ENCODE results near the gene SPDYC.

SPDYC gene

DNA sequence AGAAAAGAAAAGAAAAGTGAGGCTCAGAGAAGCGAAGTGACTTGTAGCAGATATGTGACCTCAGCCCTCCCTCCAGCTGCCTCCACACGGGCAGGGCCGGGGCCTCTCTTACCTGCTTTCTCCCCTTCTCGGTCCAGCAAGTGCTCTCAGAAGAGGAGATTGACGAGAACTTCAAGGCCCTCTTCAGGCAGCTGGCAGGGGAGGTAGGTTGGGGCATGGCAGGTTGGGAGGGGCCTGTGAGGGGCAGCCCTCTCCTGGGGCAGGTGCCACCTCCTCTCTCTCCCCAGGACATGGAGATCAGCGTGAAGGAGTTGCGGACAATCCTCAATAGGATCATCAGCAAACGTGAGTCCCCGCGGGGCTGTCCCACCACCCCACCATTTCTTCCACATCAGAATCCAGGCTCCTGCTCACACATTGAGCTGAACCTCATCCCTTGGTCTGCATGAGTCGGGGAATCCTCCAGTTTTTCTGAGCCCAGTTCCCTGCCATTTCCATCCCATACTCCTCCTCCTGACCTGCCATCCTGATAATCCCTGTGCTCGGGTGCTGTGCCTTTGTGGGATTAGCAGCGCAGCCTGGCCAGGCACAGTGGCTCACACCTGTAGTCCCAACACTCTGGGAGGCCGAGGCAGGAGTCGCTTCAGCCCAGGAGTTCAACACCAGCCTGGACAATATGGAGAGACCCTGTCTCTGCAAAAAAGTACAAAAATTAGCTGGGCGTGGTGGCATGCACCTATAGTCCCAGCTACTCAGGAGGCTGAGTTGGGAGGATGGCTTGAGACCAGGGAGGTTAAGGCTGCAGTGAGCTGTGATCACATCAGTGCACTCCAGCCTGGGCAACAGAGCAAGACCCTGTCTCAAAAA lies 38.1 kb downstream of the SPDYC start:
- no peak for DNase-seq

DNA sequence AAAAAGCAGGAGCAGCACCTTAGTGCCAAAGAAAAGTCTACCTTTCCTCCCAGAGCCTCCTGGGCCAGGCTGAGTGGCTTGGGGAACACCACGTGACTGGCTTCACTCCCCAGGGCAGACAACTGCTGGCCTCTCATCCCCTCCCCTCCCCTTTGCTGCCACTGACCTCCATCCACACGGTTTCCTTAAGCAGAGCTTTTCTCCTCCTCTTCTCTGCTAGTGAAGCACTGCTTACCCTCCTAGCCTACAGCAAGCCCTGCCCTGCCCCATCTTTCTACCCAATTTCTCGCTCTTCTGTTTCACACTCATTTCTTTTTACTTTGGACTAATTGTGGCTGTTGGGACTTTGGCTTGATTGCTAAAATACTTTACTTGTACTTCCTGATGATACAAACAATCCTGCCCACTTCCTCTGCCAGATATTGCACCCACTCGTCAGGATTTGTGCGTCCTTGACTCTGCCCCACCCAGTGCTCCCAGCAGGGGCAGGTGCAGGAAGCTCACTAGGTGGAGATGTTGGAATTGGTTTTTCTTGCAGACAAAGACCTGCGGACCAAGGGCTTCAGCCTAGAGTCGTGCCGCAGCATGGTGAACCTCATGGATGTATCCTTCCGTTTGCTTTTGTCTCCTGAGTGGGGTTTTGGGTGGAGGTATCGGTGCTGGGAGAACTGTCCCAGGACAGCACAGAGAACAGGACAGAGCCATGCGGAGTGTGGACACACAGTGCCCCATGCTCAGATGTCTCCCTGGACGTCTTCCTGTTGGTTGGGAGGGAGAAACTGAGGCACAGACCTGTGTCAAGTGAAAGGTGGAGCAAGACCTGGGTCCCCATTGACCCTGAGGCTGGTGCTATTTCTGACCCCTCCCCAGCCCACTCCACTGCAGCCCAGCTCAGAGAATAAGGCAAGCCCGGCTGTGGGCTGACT lies 39.0 kb downstream of the SPDYC start:
- no peak for DNase-seq

DNA sequence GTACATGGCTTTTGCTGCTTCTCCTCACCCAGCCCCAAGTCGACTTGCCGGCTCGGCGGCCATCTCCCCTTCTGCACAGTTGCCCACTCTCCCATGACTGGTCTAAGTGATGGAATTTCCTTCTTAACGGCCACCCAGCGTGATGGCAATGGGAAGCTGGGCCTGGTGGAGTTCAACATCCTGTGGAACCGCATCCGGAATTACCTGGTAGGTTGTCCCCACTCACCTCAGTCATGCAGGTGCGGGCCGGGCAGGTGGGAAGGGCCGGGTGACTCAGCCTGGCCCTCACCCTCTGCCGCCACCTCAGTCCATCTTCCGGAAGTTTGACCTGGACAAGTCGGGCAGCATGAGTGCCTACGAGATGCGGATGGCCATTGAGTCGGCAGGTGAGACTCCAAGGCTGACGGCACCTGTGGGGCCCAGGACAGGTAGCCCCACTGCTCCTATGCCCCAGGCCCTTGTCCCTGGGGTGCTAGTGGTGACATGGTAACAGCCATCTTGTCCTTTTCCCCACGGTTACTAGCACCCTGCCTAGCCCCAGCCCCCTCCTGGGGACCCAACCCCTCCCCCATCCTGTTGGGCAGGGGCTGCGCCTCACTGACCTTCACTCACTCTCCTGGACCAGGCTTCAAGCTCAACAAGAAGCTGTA lies 39.8 kb downstream of the SPDYC start:
- no peak for DNase-seq

DNA sequence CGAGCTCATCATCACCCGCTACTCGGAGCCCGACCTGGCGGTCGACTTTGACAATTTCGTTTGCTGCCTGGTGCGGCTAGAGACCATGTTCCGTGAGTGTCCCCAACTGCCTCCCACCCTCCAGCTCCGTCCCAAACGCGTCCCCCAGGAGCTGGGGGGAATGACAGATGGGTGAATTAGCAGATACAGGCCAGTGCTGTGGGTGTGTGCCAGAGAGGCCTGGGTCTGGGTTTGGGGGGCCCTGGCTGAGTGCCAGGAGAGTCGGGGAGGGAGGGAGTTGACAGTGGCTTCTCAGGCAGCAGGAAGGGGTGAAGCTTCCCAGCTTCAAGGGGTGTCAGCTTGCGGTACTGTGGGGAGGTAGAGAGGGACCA lies 40.3 kb downstream of the SPDYC start:
- no peak for DNase-seq

DNA sequence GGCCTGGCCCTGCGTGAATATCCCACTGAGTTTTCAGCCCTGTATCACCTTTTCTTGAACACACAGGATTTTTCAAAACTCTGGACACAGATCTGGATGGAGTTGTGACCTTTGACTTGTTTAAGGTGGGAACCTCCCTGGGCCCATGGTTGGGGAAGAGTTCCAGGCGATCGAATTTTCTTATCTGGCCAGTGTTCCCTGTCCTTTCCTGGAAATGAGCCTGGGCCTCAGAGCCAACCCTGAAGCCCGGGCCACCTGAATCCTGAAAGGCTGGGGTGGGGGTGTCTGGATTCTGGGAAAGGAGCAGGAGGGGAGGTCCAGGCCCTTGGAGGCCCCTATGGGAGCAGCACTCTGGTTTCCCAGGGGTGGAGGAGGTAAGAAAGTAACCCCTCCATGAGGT lies 40.7 kb downstream of the SPDYC start:
- DNase-seq = no peak

DNA sequence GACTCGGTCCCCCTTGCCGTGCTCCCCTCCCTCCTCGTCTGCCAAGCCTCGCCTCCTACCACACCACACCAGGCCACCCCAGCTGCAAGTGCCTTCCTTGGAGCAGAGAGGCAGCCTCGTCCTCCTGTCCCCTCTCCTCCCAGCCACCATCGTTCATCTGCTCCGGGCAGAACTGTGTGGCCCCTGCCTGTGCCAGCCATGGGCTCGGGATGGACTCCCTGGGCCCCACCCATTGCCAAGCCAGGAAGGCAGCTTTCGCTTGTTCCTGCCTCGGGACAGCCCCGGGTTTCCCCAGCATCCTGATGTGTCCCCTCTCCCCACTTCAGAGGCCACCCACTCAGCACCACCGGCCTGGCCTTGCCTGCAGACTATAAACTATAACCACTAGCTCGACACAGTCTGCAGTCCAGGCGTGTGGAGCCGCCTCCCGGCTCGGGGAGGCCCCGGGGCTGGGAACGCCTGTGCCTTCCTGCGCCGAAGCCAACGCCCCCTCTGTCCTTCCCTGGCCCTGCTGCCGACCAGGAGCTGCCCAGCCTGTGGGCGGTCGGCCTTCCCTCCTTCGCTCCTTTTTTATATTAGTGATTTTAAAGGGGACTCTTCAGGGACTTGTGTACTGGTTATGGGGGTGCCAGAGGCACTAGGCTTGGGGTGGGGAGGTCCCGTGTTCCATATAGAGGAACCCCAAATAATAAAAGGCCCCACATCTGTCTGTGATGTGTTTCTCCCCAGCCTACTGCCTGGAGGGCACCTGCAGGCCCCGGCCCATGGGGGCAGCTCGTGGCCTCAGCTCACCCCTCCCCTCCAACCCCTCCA lies 41.5 kb downstream of the SPDYC start:
- no peak for DNase-seq

DNA sequence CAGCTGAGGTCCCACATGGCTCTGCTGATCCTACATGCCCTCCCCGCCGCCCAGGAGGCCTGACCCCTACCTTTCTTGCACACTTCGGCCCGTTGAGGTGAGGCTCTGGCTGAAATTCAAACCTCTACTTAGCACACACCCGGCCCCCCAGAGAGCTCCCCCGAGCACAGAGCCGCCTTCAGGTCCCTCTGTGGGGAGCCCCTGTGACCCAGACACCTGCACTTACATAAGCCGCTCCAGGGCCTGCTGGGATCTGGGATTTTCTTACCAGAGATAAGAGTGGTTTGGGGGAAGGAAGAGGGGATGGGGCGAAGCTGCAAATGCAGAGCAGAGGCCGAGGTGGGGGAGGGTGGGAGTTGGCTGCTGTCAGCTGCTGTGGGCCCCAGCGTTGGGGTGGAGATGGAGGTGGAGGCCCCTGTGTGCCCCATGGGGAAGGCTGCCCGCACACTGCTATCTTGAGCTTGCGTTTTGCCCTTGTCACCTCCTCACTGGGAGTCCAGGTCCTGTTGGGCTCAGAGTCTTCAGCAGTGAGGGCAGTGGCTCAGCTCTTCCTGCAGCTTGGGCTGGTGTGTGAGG lies 42.3 kb downstream of the SPDYC start:
- DNase-seq = no peak

DNA sequence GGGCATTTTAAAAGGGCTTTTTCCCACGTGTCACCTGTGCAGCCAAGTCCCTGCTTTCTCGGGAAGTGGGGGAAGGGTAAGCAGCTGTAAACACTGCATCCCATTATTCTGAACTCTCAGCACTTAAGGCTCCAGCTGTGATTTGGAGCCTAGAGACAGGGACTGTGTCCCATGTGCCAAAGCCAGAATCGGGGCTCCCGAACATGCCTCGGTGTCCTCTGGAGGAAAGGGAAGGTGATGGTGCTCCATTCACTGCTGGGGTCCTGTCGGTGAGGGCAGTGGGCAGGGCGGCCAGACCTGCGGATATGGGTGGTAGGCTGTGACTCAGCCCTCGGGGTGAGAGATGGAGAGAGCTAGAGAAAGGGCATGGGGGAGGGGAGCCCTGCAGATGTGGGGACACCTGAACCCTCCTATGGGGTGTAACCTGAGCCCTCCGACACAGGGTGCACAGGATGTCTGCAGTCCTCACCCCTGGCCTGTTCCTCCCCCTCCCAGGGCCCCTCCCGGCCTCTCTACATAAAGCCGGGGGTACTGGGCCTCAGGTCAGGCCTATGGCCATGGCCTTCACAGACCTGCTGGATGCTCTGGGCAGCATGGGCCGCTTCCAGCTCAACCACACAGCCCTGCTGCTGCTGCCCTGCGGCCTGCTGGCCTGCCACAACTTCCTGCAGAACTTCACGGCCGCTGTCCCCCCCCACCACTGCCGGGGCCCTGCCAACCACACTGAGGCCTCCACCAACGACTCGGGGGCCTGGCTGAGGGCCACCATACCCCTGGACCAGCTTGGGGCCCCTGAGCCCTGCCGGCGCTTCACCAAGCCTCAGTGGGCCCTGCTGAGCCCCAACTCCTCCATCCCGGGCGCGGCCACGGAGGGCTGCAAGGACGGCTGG lies 43.5 kb downstream of the SPDYC start:
- DNase-seq = peak in 1 of 6 experiments; percentile 23

DNA sequence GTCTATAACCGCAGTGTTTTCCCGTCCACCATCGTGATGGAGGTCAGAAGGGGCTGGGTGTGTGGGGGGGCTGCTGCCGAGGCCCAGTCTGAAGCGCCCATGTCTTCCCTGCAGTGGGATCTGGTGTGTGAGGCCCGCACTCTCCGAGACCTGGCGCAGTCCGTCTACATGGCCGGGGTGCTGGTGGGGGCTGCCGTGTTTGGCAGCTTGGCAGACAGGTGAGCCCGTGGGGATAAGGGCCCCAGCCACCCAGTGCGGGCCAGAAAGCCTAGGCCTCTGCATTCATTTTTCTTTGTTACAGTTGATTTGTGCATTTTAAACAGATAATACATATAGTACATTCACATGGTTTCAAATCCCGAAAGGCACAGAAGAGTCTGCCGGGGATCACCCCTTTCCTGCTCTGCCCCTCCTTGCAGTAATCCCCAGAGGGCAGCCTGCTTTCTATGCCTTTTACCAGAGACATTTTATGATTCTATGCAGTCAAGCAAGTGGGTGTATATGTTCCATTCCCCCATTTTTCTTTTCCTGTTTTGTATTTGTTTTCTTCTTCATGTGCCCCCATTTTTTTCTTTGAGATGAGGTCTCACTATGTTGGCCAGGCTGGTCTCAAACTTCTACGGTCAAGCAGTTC lies 44.3 kb downstream of the SPDYC start:
- DNase-seq = no peak

DNA sequence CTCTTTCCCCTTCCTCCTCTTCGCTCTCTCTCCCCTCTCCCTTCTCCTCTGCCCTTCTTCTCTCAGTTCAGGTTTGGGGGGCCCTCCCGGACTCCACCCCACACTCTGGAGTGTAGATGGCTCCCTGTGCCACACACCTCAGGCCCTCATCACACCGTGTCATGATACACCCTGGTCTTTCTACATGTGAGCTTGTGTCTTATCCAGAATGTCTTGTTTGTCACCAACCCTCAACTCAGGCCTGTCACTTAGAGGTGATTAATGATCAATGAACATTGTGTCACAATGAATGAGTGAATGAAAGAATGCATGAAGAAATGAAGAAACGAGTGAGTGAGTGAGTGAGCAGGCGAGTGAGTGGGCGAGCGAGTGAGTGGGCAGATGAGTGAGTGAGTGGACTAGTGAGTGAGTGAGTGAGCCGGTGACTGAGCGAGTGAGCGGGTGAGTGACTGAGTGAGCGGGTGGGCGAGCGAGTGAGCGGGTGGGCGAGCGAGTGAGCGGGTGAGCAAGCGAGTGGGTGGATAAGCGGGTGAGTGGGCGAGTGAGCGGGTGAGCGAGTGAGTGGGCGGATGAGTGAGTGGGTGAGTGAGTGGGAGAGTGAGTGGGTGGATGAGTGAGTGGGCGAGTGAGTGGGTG lies 45.5 kb downstream of the SPDYC start:
- no peak for DNase-seq

DNA sequence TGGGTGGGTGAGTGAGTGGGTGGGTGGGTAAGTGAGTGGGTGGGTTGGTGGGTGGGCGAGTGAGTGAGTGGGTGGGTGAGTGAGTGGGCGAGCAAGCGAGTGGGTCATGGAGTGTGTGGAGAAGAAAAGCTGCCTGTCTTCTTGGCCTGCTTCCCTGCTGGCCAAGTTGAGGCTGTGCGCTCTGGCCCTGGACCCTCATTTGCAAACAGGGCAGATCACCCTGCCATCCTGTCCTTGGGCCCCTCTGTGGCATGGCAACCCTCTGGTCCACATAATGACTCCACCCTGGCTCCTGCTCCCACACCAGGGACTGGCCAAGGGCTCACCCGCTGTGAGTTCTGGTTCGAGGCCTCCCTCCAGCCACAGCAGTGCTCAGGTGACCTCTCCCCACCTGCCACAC lies 46.8 kb downstream of the SPDYC start:
- no peak for DNase-seq

DNA sequence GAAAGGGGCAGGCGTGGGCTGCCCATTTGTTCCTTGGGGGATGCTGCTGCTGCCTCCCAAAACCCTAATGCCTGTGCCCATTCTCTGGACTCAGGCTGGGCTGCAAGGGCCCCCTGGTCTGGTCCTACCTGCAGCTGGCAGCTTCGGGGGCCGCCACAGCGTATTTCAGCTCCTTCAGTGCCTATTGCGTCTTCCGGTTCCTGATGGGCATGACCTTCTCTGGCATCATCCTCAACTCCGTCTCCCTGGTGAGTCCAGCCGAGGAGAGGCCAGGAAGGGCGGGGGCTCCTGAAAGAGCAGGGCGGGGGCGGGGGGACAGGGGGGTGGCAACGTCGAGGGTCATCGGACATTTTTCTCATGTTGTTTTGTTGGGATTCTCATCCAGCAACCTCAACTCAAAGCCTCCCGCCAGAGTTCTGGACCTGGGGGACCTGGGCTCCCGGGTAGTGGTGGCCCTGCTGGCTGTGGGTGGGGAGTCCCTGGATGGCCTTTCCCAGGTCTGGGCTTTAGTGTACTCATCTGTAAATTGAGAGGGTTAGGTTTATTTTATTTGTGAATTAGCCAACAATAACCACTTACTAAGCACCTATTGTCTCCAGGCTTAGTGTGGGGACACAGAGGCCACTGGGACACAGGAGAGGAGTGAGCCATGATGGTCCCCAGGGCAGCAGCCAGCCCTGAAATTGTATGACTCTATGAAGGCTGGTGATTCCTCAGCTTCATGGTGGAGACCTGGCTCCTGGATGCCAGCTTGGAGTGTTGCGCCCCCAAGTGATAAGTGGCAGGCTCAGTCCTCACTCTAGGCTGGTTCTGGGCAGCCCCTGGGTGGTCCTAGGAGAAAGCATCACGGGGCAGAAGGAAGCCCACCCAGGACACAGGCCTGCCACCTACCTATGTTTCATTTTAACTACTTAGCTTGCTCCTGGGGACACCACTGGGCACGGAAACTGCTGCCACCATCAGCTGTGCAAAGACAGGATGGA lies 47.7 kb downstream of the SPDYC start:
- DNase-seq = no peak

DNA sequence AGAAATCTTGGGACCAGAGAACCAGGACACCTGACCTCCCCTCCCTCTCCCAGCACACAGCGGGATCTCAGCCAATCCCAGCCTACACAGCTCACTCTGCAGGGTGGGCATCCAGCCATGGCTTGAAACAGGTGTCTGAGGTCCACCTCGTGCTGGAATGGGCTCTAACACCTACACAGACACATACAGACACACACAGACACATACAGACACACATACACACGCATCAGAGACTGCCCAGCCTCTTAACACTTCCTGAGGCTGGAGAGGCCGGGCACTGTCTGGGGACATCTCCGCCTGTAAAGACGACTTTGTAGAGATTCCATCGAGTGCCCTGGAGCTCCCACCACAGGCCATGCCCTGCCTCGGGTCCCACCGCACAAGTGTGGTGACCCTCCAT lies 48.4 kb downstream of the SPDYC start:
- no peak for DNase-seq

DNA sequence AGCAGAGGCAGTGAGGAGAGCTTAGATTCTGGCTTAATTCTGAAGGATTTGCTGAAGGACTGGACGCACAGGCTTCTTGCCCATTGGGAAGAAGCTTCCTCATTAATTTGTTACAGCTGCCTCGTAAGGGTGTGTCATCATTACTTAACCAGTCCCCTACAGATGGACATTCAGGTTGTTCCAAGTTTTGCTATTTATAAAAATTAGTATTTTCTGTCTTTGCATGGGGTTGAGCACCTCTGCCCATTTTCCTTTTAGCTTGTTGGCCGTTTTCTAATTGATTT lies 49.8 kb downstream of the SPDYC start:
- no peak for DNase-seq

DNA sequence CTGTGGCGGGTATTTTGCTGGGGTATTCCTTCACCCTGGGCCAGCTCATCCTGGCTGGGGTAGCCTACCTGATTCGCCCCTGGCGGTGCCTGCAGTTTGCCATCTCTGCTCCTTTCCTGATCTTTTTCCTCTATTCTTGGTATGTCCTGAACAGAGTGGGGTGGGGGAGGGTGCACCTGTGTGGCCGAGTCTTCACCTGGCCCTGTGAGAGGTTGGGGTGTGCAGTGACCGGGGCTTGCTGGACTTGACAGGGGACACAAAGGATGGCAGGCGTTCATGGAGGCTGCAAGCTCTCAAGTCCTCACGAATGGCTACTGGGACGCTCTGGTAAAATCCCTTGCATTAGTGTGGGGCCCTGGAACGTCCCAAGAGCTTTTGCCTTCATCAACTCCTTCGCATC lies 51.0 kb downstream of the SPDYC start:
- DNase-seq = no peak
